Measurements from ENCODE around the gene SMIM23.

GRCh38 chr5:171813270-171813669 lies 27.7 kb downstream of the SMIM23 start:
- no peak for TF ChIP-seq FOS (IDR thresholded peaks at IDR 0.05; ENCODE audit: borderline replicate concordance, insufficient read depth, low read length)
- no peak for TF ChIP-seq CTCF (IDR thresholded peaks at IDR 0.05; ENCODE audit: extremely low read depth in 1 of 2, insufficient read depth in 1 of 2, low read depth in 1 of 2, low read length in 2 of 2)
- no peak for TF ChIP-seq POLR2A (IDR thresholded peaks at IDR 0.05; ENCODE audit: low read depth, low read length)
- no peak for TF ChIP-seq EZH2 (IDR thresholded peaks at IDR 0.05; ENCODE audit: borderline replicate concordance, low read depth, low read length, severe bottlenecking)
